Astrocyte (in vitro differentiated cells and primary cell): ENCODE results near the gene TNIK. TPM values are rescaled to one million over a fixed set of nuclear protein-coding genes. Genes with fewer than 3 reads are reported as not detected.

Experiments
- DNase-seq: peaks from one replicate; pipeline ENCODE4 v3.0.0-alpha.2; 2010; ENCODE audit warnings: low read depth
- FAIRE-seq: peaks from 2 replicates; lab custom pipeline; 2011; peaks lifted over from hg19 to GRCh38; lab: Jason Lieb, UNC
- H2AFZ ChIP-seq: 2 replicates; pipeline ENCODE4 v1.6.0; 2012; ENCODE audit warnings: low read depth, low read length, inconsistent platforms
- H3K27ac ChIP-seq: 2 replicates; pipeline ENCODE4 v1.5.1; 2011; ENCODE audit warnings: low read depth, low read length, inconsistent platforms
- H3K27me3 ChIP-seq: 2 replicates; pipeline ENCODE4 v1.6.0; 2011; ENCODE audit warnings: low read length, inconsistent platforms; ENCODE audit not compliant: insufficient read depth
- H3K36me3 ChIP-seq: 2 replicates; pipeline ENCODE4 v1.5.1; 2011; ENCODE audit warnings: low read length, inconsistent platforms; ENCODE audit not compliant: insufficient read depth
- H3K4me1 ChIP-seq: 2 replicates; pipeline ENCODE4 v1.5.1; 2011; ENCODE audit warnings: low read length, inconsistent platforms; ENCODE audit not compliant: insufficient read depth
- H3K4me2 ChIP-seq: 2 replicates; pipeline ENCODE4 v1.6.0; 2012; ENCODE audit warnings: low read length, inconsistent platforms
- H3K4me3 ChIP-seq: 2 replicates; pipeline ENCODE4 v1.5.1; 2011; ENCODE audit warnings: low read depth, mild to moderate bottlenecking, low read length, inconsistent platforms; ENCODE audit not compliant: insufficient read depth
- H3K79me2 ChIP-seq: 2 replicates; pipeline ENCODE4 v1.6.0; 2012; ENCODE audit warnings: mild to moderate bottlenecking, low read length, inconsistent platforms; ENCODE audit not compliant: insufficient read depth
- H3K9ac ChIP-seq: 2 replicates; pipeline ENCODE4 v1.6.0; 2012; ENCODE audit warnings: mild to moderate bottlenecking, low read length, inconsistent platforms
- H3K9me3 ChIP-seq: 2 replicates; pipeline ENCODE4 v1.5.1; 2012; ENCODE audit warnings: low read depth, mild to moderate bottlenecking, low read length, inconsistent platforms; ENCODE audit not compliant: insufficient read depth
- H4K20me1 ChIP-seq: 2 replicates; pipeline ENCODE4 v1.6.0; 2012; ENCODE audit warnings: low read length, inconsistent platforms; ENCODE audit not compliant: insufficient read depth
- H3K27ac Mint-ChIP-seq: one replicate; pipeline ENCODE4 v1.8.0; 2021; ENCODE audit warnings: mild to moderate bottlenecking, mixed read lengths; ENCODE audit not compliant: unreplicated experiment
- H3K27me3 Mint-ChIP-seq: one replicate; pipeline ENCODE4 v1.8.0; 2021; ENCODE audit warnings: low read depth, mixed read lengths; ENCODE audit not compliant: unreplicated experiment
- H3K36me3 Mint-ChIP-seq: one replicate; pipeline ENCODE4 v1.8.0; 2021; ENCODE audit warnings: low read depth, mixed read lengths; ENCODE audit not compliant: unreplicated experiment
- H3K4me1 Mint-ChIP-seq: one replicate; pipeline ENCODE4 v1.8.0; 2021; ENCODE audit warnings: low read depth, mixed read lengths; ENCODE audit not compliant: unreplicated experiment
- H3K4me3 Mint-ChIP-seq: one replicate; pipeline ENCODE4 v1.8.0; 2021; ENCODE audit warnings: mild to moderate bottlenecking, moderate library complexity, mixed read lengths; ENCODE audit not compliant: unreplicated experiment
- H3K9me3 Mint-ChIP-seq: one replicate; pipeline ENCODE4 v1.8.0; 2021; ENCODE audit warnings: mild to moderate bottlenecking, mixed read lengths; ENCODE audit not compliant: unreplicated experiment
- CTCF ChIP-seq: IDR thresholded peaks from 2 replicates; pipeline ENCODE4 v1.5.1; 2011; ENCODE audit warnings: low read depth, mild to moderate bottlenecking, inconsistent platforms, low read length, moderate library complexity; ENCODE audit not compliant: insufficient read depth
- EZH2 ChIP-seq: IDR thresholded peaks from 2 replicates; pipeline ENCODE4 v1.6.1; 2012; ENCODE audit warnings: mild to moderate bottlenecking, low read length, inconsistent platforms; ENCODE audit not compliant: insufficient read depth
- total RNA-seq: library from RNA; stranded (reverse); gene quantifications from 2 replicates; pipeline ENCODE4 v1.2.1, GENCODE V29; 2021

Gene TNIK
- total RNA-seq, 1 donor from 2014 or later: 70.0 TPM

- H3K4me1 Mint-ChIP-seq: no peaks in the 10 kb centered on the region
- H3K27ac Mint-ChIP-seq: no peak overlapping the region
- no peak overlapping the region for H3K27ac ChIP-seq
- peaks cover 3% of the 10 kb centered on the region for H3K9me3 Mint-ChIP-seq
- H3K27me3 Mint-ChIP-seq: no peaks in the 10 kb centered on the region
- H4K20me1 ChIP-seq: no peaks in the 10 kb centered on the region
- no peak overlapping the region for H3K9ac ChIP-seq
- H3K9me3 ChIP-seq: no peaks in the 10 kb centered on the region
- H3K27me3 ChIP-seq: no peaks in the 10 kb centered on the region
- no peaks in the 10 kb centered on the region for H3K4me1 ChIP-seq
- no peak for DNase-seq
- no peak for TF ChIP-seq EZH2
- TF ChIP-seq CTCF: no peak
- H2AFZ ChIP-seq: no peak overlapping the region
- H3K36me3 ChIP-seq: no peaks in the 10 kb centered on the region
- FAIRE-seq: no peak
- no peak overlapping the region for H3K4me2 ChIP-seq
- no peaks in the 10 kb centered on the region for H3K36me3 Mint-ChIP-seq
- no peak overlapping the region for H3K4me3 ChIP-seq
- H3K4me3 Mint-ChIP-seq: no peak overlapping the region
- no peaks in the 10 kb centered on the region for H3K79me2 ChIP-seq
Observed at GRCh38 chr3:171489348-171489747, 29.1 kb upstream of the TNIK start.

- H4K20me1 ChIP-seq: no peaks in the 10 kb centered on the region
- Mint-ChIP-seq H3K9me3 (peaks cover 3% of the 10 kb centered on the region), H3K4me1 (no peaks in the 10 kb centered on the region), H3K36me3 (no peaks in the 10 kb centered on the region), H3K27me3 (no peaks in the 10 kb centered on the region), H3K27ac (no peak overlapping the region), H3K4me3 (no peak overlapping the region)
- H3K27ac ChIP-seq: no peak overlapping the region
- no peak overlapping the region for H3K4me2 ChIP-seq
- FAIRE-seq (no peak), DNase-seq (no peak)
- H3K9ac ChIP-seq: no peak overlapping the region
- no peaks in the 10 kb centered on the region for H3K36me3 ChIP-seq
- no peaks in the 10 kb centered on the region for H3K79me2 ChIP-seq
- TF ChIP-seq EZH2 (no peak), CTCF (no peak)
- H3K27me3 ChIP-seq: no peaks in the 10 kb centered on the region
- no peaks in the 10 kb centered on the region for H3K9me3 ChIP-seq
- no peaks in the 10 kb centered on the region for H3K4me1 ChIP-seq
- H2AFZ ChIP-seq: no peak overlapping the region
- H3K4me3 ChIP-seq: no peak overlapping the region
Observed at GRCh38 chr3:171488479-171488878, 28.3 kb upstream of the TNIK start.

GRCh38 chr3:171487382-171487781, 27.2 kb upstream of the TNIK start:
- Histone ChIP-seq H3K36me3 (no peaks in the 10 kb centered on the region), H2AFZ (no peak overlapping the region), H3K4me1 (no peaks in the 10 kb centered on the region), H3K27me3 (no peaks in the 10 kb centered on the region), H3K9ac (no peak overlapping the region), H3K9me3 (no peaks in the 10 kb centered on the region), H3K79me2 (no peaks in the 10 kb centered on the region), H3K4me2 (no peak overlapping the region), H4K20me1 (no peaks in the 10 kb centered on the region), H3K4me3 (no peak overlapping the region), H3K27ac (no peak overlapping the region)
- Mint-ChIP-seq H3K36me3 (no peaks in the 10 kb centered on the region), H3K27ac (no peak overlapping the region), H3K4me1 (no peaks in the 10 kb centered on the region), H3K9me3 (peaks cover 3% of the 10 kb centered on the region), H3K27me3 (no peaks in the 10 kb centered on the region), H3K4me3 (no peak overlapping the region)
- DNase-seq: no peak
- FAIRE-seq: no peak
- TF ChIP-seq CTCF (no peak), EZH2 (no peak)
